ENCODE results near the gene IL12RB2. TPM values are rescaled to one million over a fixed set of nuclear protein-coding genes. Genes with fewer than 3 reads are reported as not detected.

The IL12RB2 gene
- total RNA-seq, 1 donor from 2014 or later, result 3.1 TPM

GRCh38 chr1:67367370-67368045 is 59.8 kb downstream of the IL12RB2 start:
- Histone ChIP-seq H3K4me3 (ENCODE audit: low read length in 3 of 3) (no peak overlapping the region), H3K27me3 (ENCODE audit: control insufficient read depth in 3 of 3, insufficient read depth in 3 of 3, low read length in 3 of 3) (no peaks in the 10 kb centered on the region), H3K9ac (ENCODE audit: low read depth in 1 of 3, low read length in 3 of 3) (no peak overlapping the region), H3K9me3 (ENCODE audit: control insufficient read depth in 3 of 3, low read length in 3 of 3) (no peaks in the 10 kb centered on the region), H3K27ac (ENCODE audit: low read depth, low read length) (no peak overlapping the region), H3K4me1 (ENCODE audit: control insufficient read depth in 3 of 3, insufficient read depth in 3 of 3, low read length in 3 of 3) (peaks cover 5 to 7% (median 6%) of the 10 kb centered on the region in 3 donors), H3K36me3 (ENCODE audit: control insufficient read depth in 3 of 3, insufficient read depth in 3 of 3, low read length in 3 of 3) (no peaks in the 10 kb centered on the region)

GRCh38 chr1:67368046-67368514 is 60.4 kb downstream of the IL12RB2 start:
- Histone ChIP-seq H3K27me3 (ENCODE audit: control insufficient read depth in 3 of 3, insufficient read depth in 3 of 3, low read length in 3 of 3) (no peaks in the 10 kb centered on the region), H3K27ac (ENCODE audit: low read depth, low read length) (no peak overlapping the region), H3K9ac (ENCODE audit: low read depth in 1 of 3, low read length in 3 of 3) (no peak overlapping the region), H3K36me3 (ENCODE audit: control insufficient read depth in 3 of 3, insufficient read depth in 3 of 3, low read length in 3 of 3) (no peaks in the 10 kb centered on the region), H3K4me1 (ENCODE audit: control insufficient read depth in 3 of 3, insufficient read depth in 3 of 3, low read length in 3 of 3) (peaks cover 5 to 7% (median 6%) of the 10 kb centered on the region in 3 donors), H3K9me3 (ENCODE audit: control insufficient read depth in 3 of 3, low read length in 3 of 3) (no peaks in the 10 kb centered on the region), H3K4me3 (ENCODE audit: low read length in 3 of 3) (no peak overlapping the region)

- Histone ChIP-seq H3K9me3 (ENCODE audit: control insufficient read depth in 3 of 3, low read length in 3 of 3) (no peaks in the 10 kb centered on the region), H3K27me3 (ENCODE audit: control insufficient read depth in 3 of 3, insufficient read depth in 3 of 3, low read length in 3 of 3) (no peaks in the 10 kb centered on the region), H3K4me3 (ENCODE audit: low read length in 3 of 3) (peak overlapping the region in 1 of 3 donors; percentile 47), H3K4me1 (ENCODE audit: control insufficient read depth in 3 of 3, insufficient read depth in 3 of 3, low read length in 3 of 3) (peaks cover 5 to 7% (median 6%) of the 10 kb centered on the region in 3 donors), H3K36me3 (ENCODE audit: control insufficient read depth in 3 of 3, insufficient read depth in 3 of 3, low read length in 3 of 3) (no peaks in the 10 kb centered on the region), H3K27ac (ENCODE audit: low read depth, low read length) (peak overlapping the region; percentile 73), H3K9ac (ENCODE audit: low read depth in 1 of 3, low read length in 3 of 3) (peak overlapping the region in 1 of 3 donors; percentile 42)
Measured at GRCh38 chr1:67371043-67371442, 63.4 kb downstream of the IL12RB2 start.

GRCh38 chr1:67371681-67372080 is 64.0 kb downstream of the IL12RB2 start:
- Histone ChIP-seq H3K27ac (ENCODE audit: low read depth, low read length) (peak overlapping the region; percentile 73), H3K27me3 (ENCODE audit: control insufficient read depth in 3 of 3, insufficient read depth in 3 of 3, low read length in 3 of 3) (no peaks in the 10 kb centered on the region), H3K9ac (ENCODE audit: low read depth in 1 of 3, low read length in 3 of 3) (peak overlapping the region in 2 of 3 donors; percentile 25 to 42), H3K36me3 (ENCODE audit: control insufficient read depth in 3 of 3, insufficient read depth in 3 of 3, low read length in 3 of 3) (no peaks in the 10 kb centered on the region), H3K4me1 (ENCODE audit: control insufficient read depth in 3 of 3, insufficient read depth in 3 of 3, low read length in 3 of 3) (peaks cover 7 to 13% (median 11%) of the 10 kb centered on the region in 3 donors), H3K9me3 (ENCODE audit: control insufficient read depth in 3 of 3, low read length in 3 of 3) (no peaks in the 10 kb centered on the region), H3K4me3 (ENCODE audit: low read length in 3 of 3) (no peak overlapping the region)

- Histone ChIP-seq H3K36me3 (ENCODE audit: control insufficient read depth in 3 of 3, insufficient read depth in 3 of 3, low read length in 3 of 3) (no peaks in the 10 kb centered on the region), H3K4me3 (ENCODE audit: low read length in 3 of 3) (no peak overlapping the region), H3K4me1 (ENCODE audit: control insufficient read depth in 3 of 3, insufficient read depth in 3 of 3, low read length in 3 of 3) (peaks cover 7 to 17% (median 14%) of the 10 kb centered on the region in 3 donors), H3K9me3 (ENCODE audit: control insufficient read depth in 3 of 3, low read length in 3 of 3) (no peaks in the 10 kb centered on the region), H3K27ac (ENCODE audit: low read depth, low read length) (peak overlapping the region; percentile 73), H3K27me3 (ENCODE audit: control insufficient read depth in 3 of 3, insufficient read depth in 3 of 3, low read length in 3 of 3) (no peaks in the 10 kb centered on the region), H3K9ac (ENCODE audit: low read depth in 1 of 3, low read length in 3 of 3) (no peak overlapping the region)
Measured at GRCh38 chr1:67372136-67372535, 64.5 kb downstream of the IL12RB2 start.

- H3K36me3 ChIP-seq (ENCODE audit: control insufficient read depth in 3 of 3, insufficient read depth in 3 of 3, low read length in 3 of 3), result no peaks in the 10 kb centered on the region
- no peaks in the 10 kb centered on the region for H3K9me3 ChIP-seq (ENCODE audit: control insufficient read depth in 3 of 3, low read length in 3 of 3)
- H3K27ac ChIP-seq (ENCODE audit: low read depth, low read length), result peak overlapping the region; percentile 73
- H3K27me3 ChIP-seq (ENCODE audit: control insufficient read depth in 3 of 3, insufficient read depth in 3 of 3, low read length in 3 of 3), result no peaks in the 10 kb centered on the region
- peaks cover 10 to 20% (median 19%) of the 10 kb centered on the region in 3 donors for H3K4me1 ChIP-seq (ENCODE audit: control insufficient read depth in 3 of 3, insufficient read depth in 3 of 3, low read length in 3 of 3)
- no peak overlapping the region for H3K9ac ChIP-seq (ENCODE audit: low read depth in 1 of 3, low read length in 3 of 3)
- no peak overlapping the region for H3K4me3 ChIP-seq (ENCODE audit: low read length in 3 of 3)
Measured at GRCh38 chr1:67372898-67373297, 65.2 kb downstream of the IL12RB2 start.

- no peak overlapping the region for H3K27ac ChIP-seq (ENCODE audit: low read depth, low read length)
- no peaks in the 10 kb centered on the region for H3K9me3 ChIP-seq (ENCODE audit: control insufficient read depth in 3 of 3, low read length in 3 of 3)
- peaks cover 5 to 16% (median 14%) of the 10 kb centered on the region in 3 donors for H3K4me1 ChIP-seq (ENCODE audit: control insufficient read depth in 3 of 3, insufficient read depth in 3 of 3, low read length in 3 of 3)
Measured at GRCh38 chr1:67376381-67376780, 68.7 kb downstream of the IL12RB2 start.

GRCh38 chr1:67377253-67377652 is 69.6 kb downstream of the IL12RB2 start:
- no peak overlapping the region for H3K27ac ChIP-seq (ENCODE audit: low read depth, low read length)
- no peak overlapping the region for H3K4me3 ChIP-seq (ENCODE audit: low read length in 3 of 3)
- no peak overlapping the region for H3K9ac ChIP-seq (ENCODE audit: low read depth in 1 of 3, low read length in 3 of 3)
- no peaks in the 10 kb centered on the region for H3K9me3 ChIP-seq (ENCODE audit: control insufficient read depth in 3 of 3, low read length in 3 of 3)
- H3K27me3 ChIP-seq (ENCODE audit: control insufficient read depth in 3 of 3, insufficient read depth in 3 of 3, low read length in 3 of 3), result no peaks in the 10 kb centered on the region
- peaks cover 0 to 11% (median 0%) of the 10 kb centered on the region in 3 donors for H3K36me3 ChIP-seq (ENCODE audit: control insufficient read depth in 3 of 3, insufficient read depth in 3 of 3, low read length in 3 of 3)
- peaks cover 3 to 15% (median 14%) of the 10 kb centered on the region in 3 donors for H3K4me1 ChIP-seq (ENCODE audit: control insufficient read depth in 3 of 3, insufficient read depth in 3 of 3, low read length in 3 of 3)

More at GRCh38 chr1:67376381-67376780, 68.7 kb downstream of the IL12RB2 start:
- Histone ChIP-seq H3K9ac (ENCODE audit: low read depth in 1 of 3, low read length in 3 of 3) (peak overlapping the region in 1 of 3 donors; percentile 3), H3K36me3 (ENCODE audit: control insufficient read depth in 3 of 3, insufficient read depth in 3 of 3, low read length in 3 of 3) (peaks cover 0 to 11% (median 0%) of the 10 kb centered on the region in 3 donors), H3K4me3 (ENCODE audit: low read length in 3 of 3) (no peak overlapping the region), H3K27me3 (ENCODE audit: control insufficient read depth in 3 of 3, insufficient read depth in 3 of 3, low read length in 3 of 3) (no peaks in the 10 kb centered on the region)

- H3K9me3 ChIP-seq (ENCODE audit: control insufficient read depth in 3 of 3, low read length in 3 of 3), result no peaks in the 10 kb centered on the region
- H3K36me3 ChIP-seq (ENCODE audit: control insufficient read depth in 3 of 3, insufficient read depth in 3 of 3, low read length in 3 of 3), result peaks cover 0 to 15% (median 0%) of the 10 kb centered on the region in 3 donors
- no peak overlapping the region for H3K27ac ChIP-seq (ENCODE audit: low read depth, low read length)
- no peaks in the 10 kb centered on the region for H3K27me3 ChIP-seq (ENCODE audit: control insufficient read depth in 3 of 3, insufficient read depth in 3 of 3, low read length in 3 of 3)
- no peak overlapping the region for H3K4me3 ChIP-seq (ENCODE audit: low read length in 3 of 3)
- no peak overlapping the region for H3K9ac ChIP-seq (ENCODE audit: low read depth in 1 of 3, low read length in 3 of 3)
- peaks cover 5 to 17% (median 15%) of the 10 kb centered on the region in 3 donors for H3K4me1 ChIP-seq (ENCODE audit: control insufficient read depth in 3 of 3, insufficient read depth in 3 of 3, low read length in 3 of 3)
Measured at GRCh38 chr1:67381154-67381553, 73.5 kb downstream of the IL12RB2 start.

- Histone ChIP-seq H3K36me3 (ENCODE audit: control insufficient read depth in 3 of 3, insufficient read depth in 3 of 3, low read length in 3 of 3) (peaks cover 0 to 15% (median 0%) of the 10 kb centered on the region in 3 donors), H3K9ac (ENCODE audit: low read depth in 1 of 3, low read length in 3 of 3) (no peak overlapping the region), H3K27me3 (ENCODE audit: control insufficient read depth in 3 of 3, insufficient read depth in 3 of 3, low read length in 3 of 3) (no peaks in the 10 kb centered on the region), H3K9me3 (ENCODE audit: control insufficient read depth in 3 of 3, low read length in 3 of 3) (no peaks in the 10 kb centered on the region), H3K27ac (ENCODE audit: low read depth, low read length) (no peak overlapping the region), H3K4me3 (ENCODE audit: low read length in 3 of 3) (no peak overlapping the region), H3K4me1 (ENCODE audit: control insufficient read depth in 3 of 3, insufficient read depth in 3 of 3, low read length in 3 of 3) (peaks cover 4 to 7% (median 4%) of the 10 kb centered on the region in 3 donors)
Measured at GRCh38 chr1:67382292-67382691, 74.6 kb downstream of the IL12RB2 start.

Data from skeletal muscle tissue (tissue), 4 donors.